Vagina (tissue), 2 donors: ENCODE measurements around the gene CBFB.

Experiments
- CTCF ChIP-seq, 3 experiments: fragments of 450-650 bp in 2 of 3; fragments of 200-600 bp in 1 of 3; sonication (generic) in 1 of 3; IDR thresholded peaks; one replicate each; pipeline ENCODE4 v1.5.1; 2017 to 2019; ENCODE audit warnings: antibody characterized with exemption in 3 of 3, mild to moderate bottlenecking in 2 of 3, moderate library complexity in 2 of 3
- POLR2A ChIP-seq, 2 donors: fragments of 450-650 bp; IDR thresholded peaks; one replicate each; pipeline ENCODE4 v1.6.1; 2017; ENCODE audit warnings: antibody characterized with exemption in 2 of 2, mild to moderate bottlenecking in 2 of 2, moderate library complexity in 2 of 2
- POLR2AphosphoS5 ChIP-seq, 2 donors: sonication (generic); formaldehyde crosslinking; IDR thresholded peaks; one replicate each; pipeline ENCODE4 v1.9.0; 2017; ENCODE audit warnings: antibody characterized with exemption in 2 of 2, mild to moderate bottlenecking in 2 of 2, low read depth in 1 of 2; ENCODE audit not compliant: insufficient read depth in 1 of 2

GRCh38 chr16:67115639-67116038 lies 86.7 kb downstream of the CBFB start:
- TF ChIP-seq CTCF (IDR thresholded peaks at IDR 0.05) (no peak), POLR2A (IDR thresholded peaks at IDR 0.05) (no peak), POLR2AphosphoS5 (IDR thresholded peaks at IDR 0.05; ENCODE audit: insufficient read depth in 1 of 2, low read depth in 1 of 2) (no peak)
